Measurements from ENCODE around the gene DMD. TPM values are rescaled to one million over a fixed set of nuclear protein-coding genes. Genes with fewer than 3 reads are reported as not detected.
A peak's percentile ranks its signal among the peaks of the same experiment; 100 is the strongest.

Gene DMD
- total and polyA plus RNA-seq, 2 of the 8 experiments (the other 6 are each of a cell fraction or from before 2014, with no cell fraction given) = 4.8 to 7.4 TPM

DNA sequence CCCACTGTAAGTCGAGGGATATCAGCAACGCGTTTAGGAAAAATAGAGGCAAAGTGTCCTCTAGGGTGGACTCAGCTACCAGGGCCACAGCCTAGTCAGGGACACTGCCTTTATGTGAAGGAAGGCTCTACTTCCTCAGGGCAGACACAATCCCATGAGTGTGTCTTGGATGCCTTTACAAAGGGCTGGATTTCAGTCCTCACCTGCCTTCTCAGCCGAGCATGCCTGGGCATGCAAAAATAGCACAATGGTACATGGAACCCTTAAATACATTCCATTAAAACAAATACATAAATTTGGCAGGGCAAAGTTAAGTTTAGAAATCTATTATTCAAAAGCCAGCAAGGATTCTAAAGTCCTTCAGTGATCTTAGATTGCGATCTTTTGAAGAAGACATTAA lies 51.1 kb downstream of the DMD start:
- Histone ChIP-seq H3K23me2 (ENCODE audit: low read depth, low read length) (no peaks in the 10 kb centered on the region), H3K4me2 (ENCODE audit: insufficient read depth in 1 of 2, low read depth in 2 of 2, low read length in 2 of 2) (no peak overlapping the region), H3K27me3 (replicated peaks in 1 of 4; ENCODE audit: control insufficient read depth in 3 of 4, extremely low read depth in 1 of 4, insufficient read depth in 3 of 4, low read length in 3 of 4) (no peaks in the 10 kb centered on the region), H2AK5ac (ENCODE audit: low read depth, low read length) (no peak overlapping the region), H4K5ac (ENCODE audit: insufficient read length, low read depth, low read length) (no peak overlapping the region), H3K18ac (ENCODE audit: extremely low read depth, low read length) (no peak overlapping the region), H3K79me2 (ENCODE audit: control insufficient read depth in 1 of 2, insufficient read depth in 2 of 2, low read length in 2 of 2) (no peaks in the 10 kb centered on the region), H3K23ac (ENCODE audit: insufficient read length) (no peak overlapping the region), H2BK20ac (ENCODE audit: low read length) (no peak overlapping the region), H3K14ac (ENCODE audit: insufficient read length) (no peak overlapping the region), H3K36me3 (ENCODE audit: control insufficient read depth in 2 of 4, insufficient read depth in 4 of 4, low read length in 3 of 4) (no peaks in the 10 kb centered on the region), H3K4me3 (ENCODE audit: extremely low read depth in 1 of 4, insufficient read depth in 2 of 4, low read depth in 3 of 4, low read length in 4 of 4) (no peak overlapping the region), H2BK12ac (ENCODE audit: low read depth, low read length) (no peak overlapping the region), H3K9ac (replicated peaks in 1 of 4; ENCODE audit: extremely low read depth in 1 of 4, low read depth in 3 of 4, low read length in 3 of 4) (no peak overlapping the region), H3K27ac (ENCODE audit: low read depth, low read length) (no peak overlapping the region), H3K4me1 (replicated peaks in 1 of 4; ENCODE audit: control insufficient read depth in 3 of 4, insufficient read depth in 4 of 4, low read length in 3 of 4) (no peaks in the 10 kb centered on the region), H2BK120ac (replicated peaks; ENCODE audit: low read depth, low read length) (no peak overlapping the region), H4K8ac (ENCODE audit: extremely low read depth, insufficient read depth, low read length) (no peak overlapping the region), H4K91ac (replicated peaks; ENCODE audit: insufficient read length, low read length) (peak overlapping the region; percentile 25), H2AFZ (ENCODE audit: low read length) (no peak overlapping the region), H3K79me1 (ENCODE audit: low read depth, low read length) (no peaks in the 10 kb centered on the region), H2BK15ac (ENCODE audit: low read length) (no peak overlapping the region), H2BK5ac (ENCODE audit: low read depth, low read length) (no peak overlapping the region), H3K56ac (replicated peaks; ENCODE audit: insufficient read length, low read depth, low read length) (no peak overlapping the region), H3K4ac (replicated peaks; ENCODE audit: insufficient read length, low read depth, low read length) (no peak overlapping the region), H4K20me1 (replicated peaks in 1 of 2; ENCODE audit: control insufficient read depth in 1 of 2, insufficient read depth in 2 of 2, low read length in 2 of 2) (no peaks in the 10 kb centered on the region), H3K9me3 (ENCODE audit: insufficient read depth in 2 of 2, low read depth in 1 of 2, low read length in 1 of 2) (no peaks in the 10 kb centered on the region)
- 97% methylated on average over 5 of the region's 5 CpGs; no CpG with 5 or more reads in 1 of the 2 experiments for WGBS, 2 experiments (ENCODE audit: extremely low coverage in 1 of 2, insufficient coverage in 1 of 2, insufficient read length in 1 of 2, insufficient replicate concordance in 2 of 2, low coverage in 1 of 2, low lambda C conversion rate in 2 of 2, missing lambda C conversion rate in 1 of 2)
- TF ChIP-seq NRF1 (IDR thresholded peaks at IDR 0.05; ENCODE audit: low read depth, low read length) (no peak), POLR2A (IDR thresholded peaks at IDR 0.05; ENCODE audit: control extremely low read depth in 1 of 2, low read depth in 2 of 2, low read length in 2 of 2) (no peak)
- TF ChIP-seq, protein P1, sequence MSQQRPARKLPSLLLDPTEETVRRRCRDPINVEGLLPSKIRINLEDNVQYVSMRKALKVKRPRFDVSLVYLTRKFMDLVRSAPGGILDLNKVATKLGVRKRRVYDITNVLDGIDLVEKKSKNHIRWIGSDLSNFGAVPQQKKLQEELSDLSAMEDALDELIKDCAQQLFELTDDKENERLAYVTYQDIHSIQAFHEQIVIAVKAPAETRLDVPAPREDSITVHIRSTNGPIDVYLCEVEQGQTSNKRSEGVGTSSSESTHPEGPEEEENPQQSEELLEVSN (IDR thresholded peaks at IDR 0.05) = no peak
- TF ChIP-seq, protein P2, sequence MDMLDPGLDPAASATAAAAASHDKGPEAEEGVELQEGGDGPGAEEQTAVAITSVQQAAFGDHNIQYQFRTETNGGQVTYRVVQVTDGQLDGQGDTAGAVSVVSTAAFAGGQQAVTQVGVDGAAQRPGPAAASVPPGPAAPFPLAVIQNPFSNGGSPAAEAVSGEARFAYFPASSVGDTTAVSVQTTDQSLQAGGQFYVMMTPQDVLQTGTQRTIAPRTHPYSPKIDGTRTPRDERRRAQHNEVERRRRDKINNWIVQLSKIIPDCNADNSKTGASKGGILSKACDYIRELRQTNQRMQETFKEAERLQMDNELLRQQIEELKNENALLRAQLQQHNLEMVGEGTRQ (IDR thresholded peaks at IDR 0.05; ENCODE audit: low read length) = no peak
- TF ChIP-seq, protein P3, sequence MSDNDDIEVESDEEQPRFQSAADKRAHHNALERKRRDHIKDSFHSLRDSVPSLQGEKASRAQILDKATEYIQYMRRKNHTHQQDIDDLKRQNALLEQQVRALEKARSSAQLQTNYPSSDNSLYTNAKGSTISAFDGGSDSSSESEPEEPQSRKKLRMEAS (IDR thresholded peaks at IDR 0.05) = no peak
- POLR2A ChIA-PET (ENCODE audit: partially characterized antibody) = no interaction called here
- no peak for FAIRE-seq
- no peak for DNase-seq (ENCODE audit: low read depth in 1 of 2, low spot score in 2 of 2)
- CTCF ChIA-PET (ENCODE audit: partially characterized antibody) = no interaction called here

All from H1 (cell line).